SK-N-DZ (cell line): ENCODE measurements around the gene AMER2.

Source experiments
- small RNA-seq, 2 experiments: library from RNA; depleted of rRNA; stranded (forward); fragments of <200 nt; gene quantifications; one replicate each; pipeline ENCODE3, GENCODE V24; 2014

AMER2 gene

Small RNA genes lying within 50 kb of the gene (small RNA-seq; reads per million reads assigned to genes)
- 0 reads per million in 2 experiments for gene AL359757.1
- gene AL359757.2, result 0 reads per million in 2 experiments
